IPS-15b (cell line): ENCODE results near the gene MLH3.

Source experiments
- H3K27me3 ChIP-seq: one replicate; pipeline ENCODE4 v1.6.1; 2013; ENCODE audit warnings: low read length; ENCODE audit not compliant: control insufficient read depth, insufficient read depth
- H3K36me3 ChIP-seq: one replicate; pipeline ENCODE4 v1.6.1; 2013; ENCODE audit warnings: low read length; ENCODE audit not compliant: control insufficient read depth, insufficient read depth
- H3K4me1 ChIP-seq: one replicate; pipeline ENCODE4 v1.6.1; 2013; ENCODE audit warnings: mild to moderate bottlenecking, low read length; ENCODE audit not compliant: control insufficient read depth, insufficient read depth
- H3K4me3 ChIP-seq: one replicate; pipeline ENCODE4 v1.5.1; 2013; ENCODE audit warnings: low read depth, low read length
- H3K9ac ChIP-seq: one replicate; pipeline ENCODE4 v1.6.1; 2013; ENCODE audit warnings: low read depth, mild to moderate bottlenecking, low read length
- H3K9me3 ChIP-seq: one replicate; pipeline ENCODE4 v1.6.1; 2013; ENCODE audit warnings: mild to moderate bottlenecking, low read length; ENCODE audit not compliant: control insufficient read depth, insufficient read depth

Gene MLH3

GRCh38 chr14:74973905-74974363 lies 77.3 kb downstream of the MLH3 start:
- Histone ChIP-seq H3K9me3 (no peaks in the 10 kb centered on the region), H3K27me3 (no peaks in the 10 kb centered on the region), H3K4me3 (no peak overlapping the region), H3K36me3 (no peaks in the 10 kb centered on the region), H3K9ac (no peak overlapping the region), H3K4me1 (peaks cover under 1% of the 10 kb centered on the region)

GRCh38 chr14:74973003-74973653 lies 78.1 kb downstream of the MLH3 start:
- Histone ChIP-seq H3K4me3 (no peak overlapping the region), H3K4me1 (no peaks in the 10 kb centered on the region), H3K9me3 (no peaks in the 10 kb centered on the region), H3K9ac (no peak overlapping the region), H3K36me3 (no peaks in the 10 kb centered on the region), H3K27me3 (no peaks in the 10 kb centered on the region)

DNA sequence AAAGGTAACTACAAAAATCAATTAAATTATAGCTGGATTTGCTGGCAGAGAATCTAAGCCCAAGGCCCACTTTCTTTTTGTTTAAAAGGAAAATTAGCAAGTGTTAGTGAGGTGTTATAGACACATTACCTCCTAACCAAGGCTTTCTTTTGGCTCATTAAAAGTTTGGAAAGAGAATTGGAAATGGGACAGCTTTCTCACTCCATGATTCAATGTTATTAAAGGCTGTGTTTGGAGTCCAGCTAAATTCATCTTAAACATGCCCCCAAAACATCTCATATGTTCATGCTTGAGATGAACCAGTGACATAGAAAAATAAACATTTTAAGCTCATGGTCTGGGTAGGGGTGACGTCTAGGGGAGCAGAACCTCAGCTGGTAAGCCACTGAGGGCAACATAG lies 82.5 kb downstream of the MLH3 start:
- Histone ChIP-seq H3K9me3 (no peaks in the 10 kb centered on the region), H3K9ac (no peak overlapping the region), H3K4me1 (no peaks in the 10 kb centered on the region), H3K4me3 (no peak overlapping the region), H3K36me3 (no peaks in the 10 kb centered on the region), H3K27me3 (no peaks in the 10 kb centered on the region)

- no peaks in the 10 kb centered on the region for H3K36me3 ChIP-seq
- no peak overlapping the region for H3K9ac ChIP-seq
- H3K27me3 ChIP-seq = no peaks in the 10 kb centered on the region
- peaks cover 2% of the 10 kb centered on the region for H3K4me1 ChIP-seq
- H3K4me3 ChIP-seq = no peak overlapping the region
- no peaks in the 10 kb centered on the region for H3K9me3 ChIP-seq
Observed at GRCh38 chr14:74965486-74966153, 85.6 kb downstream of the MLH3 start.

DNA sequence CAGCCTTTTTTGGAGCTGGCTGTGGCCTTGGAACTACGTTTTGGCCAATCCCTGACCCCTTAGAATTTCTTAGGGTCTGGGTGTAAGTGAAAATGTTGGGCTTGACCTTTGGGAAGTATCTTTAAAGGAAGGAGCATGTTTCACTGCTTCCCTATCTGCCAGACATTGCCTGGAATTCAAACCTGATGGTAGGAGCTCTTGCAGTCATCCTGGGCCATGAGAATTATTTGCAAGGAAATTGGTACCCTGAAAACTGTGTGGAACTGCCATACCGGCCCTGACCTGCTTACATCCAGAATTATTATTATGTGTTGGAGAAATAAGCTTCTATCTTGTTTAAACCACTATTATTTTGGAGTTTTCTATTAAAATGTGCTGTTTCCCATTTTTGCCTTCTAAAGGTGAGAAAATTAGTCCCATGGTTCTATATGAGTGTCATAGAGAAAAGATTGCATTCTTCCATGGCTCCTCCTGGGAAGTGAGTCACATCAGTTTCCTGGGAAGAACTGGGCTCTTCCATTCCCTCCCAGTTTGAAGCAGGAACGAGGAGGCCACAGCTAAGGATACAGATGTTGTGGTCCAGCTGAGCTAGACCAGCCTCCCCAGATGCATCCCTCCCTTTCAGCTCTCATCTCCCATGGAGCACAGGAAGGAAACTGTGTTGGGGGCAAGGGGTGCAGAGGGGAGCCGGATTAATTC lies 86.3 kb downstream of the MLH3 start:
- no peak overlapping the region for H3K9ac ChIP-seq
- H3K9me3 ChIP-seq = no peaks in the 10 kb centered on the region
- H3K27me3 ChIP-seq = no peaks in the 10 kb centered on the region
- H3K4me3 ChIP-seq = no peak overlapping the region
- H3K4me1 ChIP-seq = peaks cover 2% of the 10 kb centered on the region
- no peaks in the 10 kb centered on the region for H3K36me3 ChIP-seq
